Kidney capillary endothelial cell (primary cell): ENCODE measurements around the gene EXOSC7.
"Not testable (repeated sequence)": the region's sequence is repeated elsewhere in the genome, so short reads cannot be mapped to it uniquely, and the experiment has no call there.

Experiments used
- DNase-seq: peaks from one replicate; pipeline ENCODE4 v3.0.0-alpha.2; 2018; ENCODE audit warnings: low spot score

The EXOSC7 gene

GRCh38 chr3:44962621-44963393 lies 13.2 kb upstream of the EXOSC7 start:
- DNase-seq: no peak

DNA sequence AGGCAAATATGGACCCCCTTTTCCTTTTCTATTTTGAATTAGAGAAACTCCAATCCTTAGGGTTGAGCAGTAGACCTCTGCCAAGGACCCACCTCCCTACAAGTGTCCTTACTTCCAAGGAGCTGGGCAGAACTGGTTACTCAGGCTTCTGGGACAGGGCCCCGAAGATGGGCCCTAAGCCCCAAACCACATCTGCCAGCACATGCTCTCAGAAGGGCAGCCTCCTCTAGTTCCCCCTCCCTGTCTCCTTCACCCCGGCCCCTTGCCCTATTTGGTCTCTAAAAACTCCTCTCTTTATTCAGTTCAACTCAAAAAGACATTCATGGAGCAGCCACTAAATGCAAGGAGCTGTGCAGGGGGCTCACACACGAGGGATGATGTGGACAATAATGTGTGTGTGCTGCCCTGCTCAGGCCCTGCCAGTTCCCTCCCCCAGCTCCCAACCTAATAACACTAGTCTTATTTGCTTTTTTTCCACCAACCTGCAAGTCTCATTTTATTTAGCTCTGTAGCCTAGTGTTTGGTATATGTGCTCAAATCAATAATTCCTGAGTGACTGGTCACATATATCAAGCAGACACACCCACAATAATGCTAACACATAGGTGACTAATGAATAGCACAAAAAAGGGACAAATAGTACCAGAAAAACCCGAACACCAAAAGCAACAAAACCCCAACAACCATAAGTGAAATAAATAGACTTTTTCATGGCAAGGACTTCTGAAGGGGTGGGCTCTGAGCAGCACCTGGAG lies 12.3 kb upstream of the EXOSC7 start:
- DNase-seq: no peak

DNA sequence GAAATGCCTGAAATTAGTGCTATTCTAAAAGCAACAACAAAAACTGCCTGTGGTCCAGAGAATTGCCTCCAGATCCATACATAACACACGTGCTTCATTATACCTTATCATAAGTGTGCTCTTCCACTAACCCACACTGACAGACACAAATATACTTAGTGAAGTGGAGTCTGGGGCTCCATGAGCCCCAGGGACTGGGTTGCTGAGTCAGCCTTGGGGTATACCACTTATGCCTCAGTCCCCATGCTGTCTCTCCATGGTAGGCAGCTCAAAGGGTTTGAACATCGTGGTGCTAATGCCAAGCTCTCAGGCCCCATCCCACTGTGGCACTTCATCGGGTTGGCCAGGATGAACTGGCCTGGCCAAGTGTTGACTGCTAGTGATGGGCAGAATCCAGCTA lies 10.9 kb upstream of the EXOSC7 start:
- DNase-seq: no peak

GRCh38 chr3:44966795-44967278 lies 9.2 kb upstream of the EXOSC7 start:
- no peak for DNase-seq

DNA sequence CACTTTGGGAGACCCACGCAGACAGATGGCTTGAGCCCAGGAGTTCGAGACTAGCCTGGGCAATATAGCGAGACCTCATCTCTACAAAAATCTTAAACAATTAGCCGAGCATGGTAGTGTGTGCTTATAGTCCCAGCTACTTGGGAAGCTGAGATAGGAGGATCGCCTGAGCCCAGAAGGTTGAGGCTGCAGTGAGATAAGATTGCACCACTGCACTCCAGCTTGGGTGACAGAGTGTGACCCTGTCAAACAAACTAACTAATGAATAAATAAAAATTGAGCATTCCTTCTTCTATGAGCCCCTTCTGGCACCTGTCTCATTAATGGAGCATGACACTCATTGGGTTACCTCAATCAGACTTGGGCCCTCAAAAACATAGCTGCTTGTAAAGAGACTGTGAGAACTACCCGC lies 7.6 kb upstream of the EXOSC7 start:
- DNase-seq: no peak

GRCh38 chr3:44969154-44969827 lies 6.8 kb upstream of the EXOSC7 start:
- DNase-seq: peak; percentile 16

GRCh38 chr3:44969828-44970179 lies 6.2 kb upstream of the EXOSC7 start:
- no peak for DNase-seq

GRCh38 chr3:44970926-44971490 lies 5.0 kb upstream of the EXOSC7 start:
- DNase-seq: no peak

DNA sequence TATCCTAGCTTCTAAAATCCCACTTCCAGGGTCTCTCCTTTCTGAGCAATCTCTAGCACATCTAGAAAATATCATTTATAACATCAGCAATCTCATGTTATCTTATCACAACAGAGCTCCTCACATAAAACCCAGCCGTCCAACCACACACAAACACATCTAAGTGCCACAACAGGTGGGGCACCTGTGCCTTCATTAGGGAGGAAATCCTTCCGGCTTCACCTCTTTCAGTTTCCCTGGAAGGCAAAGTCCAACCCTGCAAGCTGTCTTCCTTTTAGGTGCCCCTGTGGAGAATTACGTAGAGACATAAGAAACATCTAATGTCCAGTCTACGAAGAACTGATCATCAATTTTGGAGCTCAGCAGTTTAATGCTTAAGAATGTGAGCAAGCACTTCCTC lies 1.6 kb upstream of the EXOSC7 start:
- DNase-seq: no peak

DNA sequence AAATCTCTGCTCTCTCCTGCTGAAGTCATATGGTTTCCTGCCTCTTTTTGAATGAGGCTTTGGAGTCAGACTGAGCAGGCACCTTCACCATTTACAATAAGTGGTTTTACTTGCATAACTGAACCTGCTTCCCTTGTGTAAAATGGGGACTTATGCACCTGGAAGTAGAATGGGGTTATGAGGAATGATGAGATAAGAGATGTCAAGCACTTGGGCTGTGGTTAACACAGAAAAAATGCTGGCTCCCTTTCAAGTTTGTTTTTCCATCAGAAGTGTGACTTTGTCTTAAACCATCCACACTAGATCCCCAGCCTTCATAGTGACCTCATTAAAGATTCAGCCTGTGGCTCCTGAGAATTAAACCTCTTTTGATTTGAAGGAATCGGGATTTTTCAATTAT lies 5.2 kb downstream of the EXOSC7 start:
- no peak for DNase-seq

- no peak for DNase-seq
These were observed 5.7 kb downstream of the EXOSC7 start for GRCh38 chr3:44981751-44982150.

DNA sequence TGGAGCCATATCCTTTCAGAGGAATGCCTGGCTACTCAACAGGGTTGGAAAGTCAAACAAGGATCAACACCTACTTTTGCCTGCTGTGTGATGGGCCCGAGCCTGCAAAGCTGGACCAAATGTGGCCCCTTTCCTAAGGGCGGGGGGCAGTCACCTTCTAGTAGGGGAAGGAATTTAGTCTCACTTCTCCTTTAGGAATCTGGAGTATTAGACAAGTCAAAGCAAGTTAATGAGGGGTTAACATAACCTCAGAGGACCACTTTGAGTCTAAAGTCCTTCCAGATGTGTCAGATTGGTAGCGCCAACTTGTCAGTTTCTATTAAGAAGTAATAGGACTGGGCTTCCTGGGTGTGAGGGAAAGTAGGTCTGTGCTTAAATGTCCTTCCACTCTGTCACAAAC lies 6.8 kb downstream of the EXOSC7 start:
- DNase-seq: no peak

- no peak for DNase-seq
These were observed 7.5 kb downstream of the EXOSC7 start for GRCh38 chr3:44983484-44983941.

- DNase-seq: no peak
These were observed 8.3 kb downstream of the EXOSC7 start for GRCh38 chr3:44984335-44984734.

- not testable (repeated sequence) for DNase-seq
These were observed 10.3 kb downstream of the EXOSC7 start for GRCh38 chr3:44986330-44986729.

DNA sequence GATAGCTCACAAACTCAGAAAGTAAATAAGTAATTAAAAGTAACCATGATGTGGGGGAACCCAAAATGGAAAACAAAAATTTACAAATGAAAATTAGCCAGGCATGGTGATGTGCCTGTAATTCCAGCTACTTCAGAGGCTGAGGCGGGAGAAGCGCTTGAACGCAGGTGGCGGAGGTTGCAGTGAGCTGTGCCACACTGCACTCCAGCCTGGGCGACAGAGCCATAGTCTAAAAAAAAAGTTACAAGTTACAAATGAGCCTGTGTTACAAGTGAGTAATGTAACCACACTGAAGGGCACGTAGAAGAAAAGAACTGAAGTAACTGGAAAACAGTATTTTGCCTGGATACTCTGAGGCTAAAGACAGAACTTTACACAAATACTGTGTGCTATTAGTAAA lies 11.3 kb downstream of the EXOSC7 start:
- no peak for DNase-seq

DNA sequence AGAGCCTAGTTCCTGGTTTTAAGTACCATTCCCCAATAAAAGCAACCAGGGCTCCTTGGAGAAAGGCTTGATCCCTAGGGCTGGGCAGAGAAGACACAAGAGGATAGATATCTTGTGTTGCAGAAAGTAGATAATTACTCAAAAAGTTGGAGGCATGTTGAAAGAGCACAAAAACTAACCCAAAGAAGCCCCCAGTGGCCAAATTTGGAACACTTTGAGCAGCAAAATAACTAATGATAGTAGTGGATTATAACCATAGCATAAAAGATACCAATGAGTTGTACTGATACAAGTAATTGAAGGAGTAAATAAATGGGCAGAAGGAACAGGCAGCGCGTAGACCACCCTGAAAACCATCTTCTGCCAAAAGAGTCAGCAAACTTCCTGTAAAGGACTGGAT lies 12.0 kb downstream of the EXOSC7 start:
- no peak for DNase-seq

GRCh38 chr3:44989141-44989540 lies 13.1 kb downstream of the EXOSC7 start:
- DNase-seq: no peak

DNA sequence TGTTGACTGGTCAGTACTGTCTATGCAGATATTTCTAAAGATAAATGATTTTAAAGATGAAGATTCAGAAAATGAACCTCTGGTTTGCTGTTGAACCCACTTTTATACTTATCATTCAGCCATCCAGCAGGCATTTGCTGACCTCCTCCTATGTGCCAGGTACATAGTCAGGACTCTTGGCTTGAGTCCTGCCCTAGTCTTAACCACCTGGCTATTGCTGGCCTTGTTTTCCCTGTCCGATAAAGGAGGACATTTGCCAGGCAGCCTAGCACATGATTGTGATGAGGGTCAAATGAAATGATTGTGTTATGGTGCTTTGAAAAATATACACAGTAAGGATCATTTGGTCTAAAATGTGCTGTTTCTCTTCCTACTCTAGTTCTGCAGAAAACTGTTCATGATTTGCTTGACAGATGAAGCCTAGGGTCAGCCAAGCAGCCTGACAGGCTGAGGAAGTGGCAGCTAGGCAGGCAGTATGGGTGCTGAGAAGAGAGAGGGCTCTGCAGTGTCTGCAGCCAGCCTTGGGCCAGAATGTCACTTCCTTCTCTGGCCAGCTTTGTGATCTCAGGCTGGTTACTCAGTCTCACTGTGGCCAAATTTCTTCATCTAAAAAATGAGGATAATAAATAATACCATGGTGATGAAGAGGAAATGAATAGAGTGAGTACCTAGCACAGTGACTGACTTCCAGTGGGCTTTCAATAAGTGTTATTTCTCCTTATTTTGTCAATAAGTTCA lies 13.8 kb downstream of the EXOSC7 start:
- no peak for DNase-seq

DNA sequence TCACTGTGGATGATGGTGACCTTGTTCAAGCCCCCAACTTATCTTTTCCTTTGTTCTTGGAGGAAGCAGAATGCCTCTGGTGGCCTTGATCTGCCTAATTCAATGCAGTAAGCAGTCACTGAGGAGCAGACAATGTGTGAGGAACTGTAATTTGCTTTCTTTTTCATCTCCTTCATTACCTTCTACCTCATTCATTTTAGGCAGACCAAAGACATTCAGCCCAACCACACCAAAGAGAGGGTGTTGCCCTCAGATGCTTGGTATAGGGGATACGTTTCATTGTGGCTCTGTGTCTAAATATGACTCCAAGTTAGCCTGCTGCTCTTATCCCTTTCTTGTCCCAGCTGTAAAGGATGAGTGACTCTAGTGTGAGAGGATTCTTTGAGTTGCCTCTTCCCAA lies 15.3 kb downstream of the EXOSC7 start:
- no peak for DNase-seq

DNA sequence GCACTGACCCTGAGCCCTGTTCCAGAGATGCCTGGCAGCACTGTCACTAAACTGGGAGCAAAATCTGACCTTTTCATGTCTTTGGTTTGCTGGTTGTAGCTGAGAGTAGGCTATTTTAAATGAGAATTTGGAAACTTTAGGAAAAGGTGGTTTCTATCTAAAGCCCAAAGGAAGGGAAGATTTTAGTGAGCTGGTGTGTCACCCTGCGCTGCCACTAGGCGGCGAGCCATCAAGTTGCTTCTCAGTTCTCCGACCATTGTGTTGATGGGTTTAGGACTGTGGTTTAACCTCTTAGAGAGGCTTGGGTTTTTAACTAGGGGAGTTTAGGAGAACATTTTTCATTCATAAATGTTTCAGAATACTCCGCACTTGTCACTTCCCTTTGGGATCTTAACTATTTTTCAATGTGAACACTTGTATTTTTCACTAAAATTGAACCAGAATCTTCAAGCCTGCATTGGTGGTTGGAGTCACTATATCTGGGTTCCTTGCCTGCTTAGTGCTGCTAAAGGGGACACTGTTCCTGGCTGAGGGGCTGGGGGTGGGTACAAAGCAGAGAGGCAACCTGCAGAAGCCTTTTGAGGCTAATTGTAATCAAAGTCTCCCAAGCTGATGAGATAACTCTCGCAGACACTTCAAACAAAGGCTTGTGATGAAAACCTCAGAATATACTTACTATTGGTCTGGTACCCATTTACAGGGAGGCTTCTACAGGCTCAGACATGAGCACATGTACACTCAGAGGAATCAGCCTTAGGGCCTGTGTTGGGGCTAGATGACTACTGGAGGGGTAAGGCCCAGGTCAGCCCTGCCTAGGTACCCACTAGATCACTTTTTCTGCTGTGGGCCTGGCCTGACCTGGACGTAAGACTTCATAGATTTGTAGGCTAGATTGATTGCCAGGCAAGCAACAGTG lies 16.8 kb downstream of the EXOSC7 start:
- DNase-seq: peak; percentile 25
